HCT116 (cell line): ENCODE measurements around the gene GNA12.

Experiments used
- EGR1 ChIP-seq: IDR thresholded peaks from 2 replicates; pipeline ENCODE4 v1.6.1; 2012; ENCODE audit warnings: low read depth
- FOSL1 ChIP-seq: IDR thresholded peaks from 2 replicates; pipeline ENCODE4 v1.6.1; 2012; ENCODE audit warnings: low read depth
- JUND ChIP-seq: IDR thresholded peaks from 2 replicates; pipeline ENCODE4 v1.6.1; 2012
- MAX ChIP-seq: IDR thresholded peaks from 2 replicates; pipeline ENCODE4 v1.6.1; 2012
- POLR2A ChIP-seq: IDR thresholded peaks from 2 replicates; pipeline ENCODE4 v1.7.0; 2011; ENCODE audit warnings: borderline replicate concordance; ENCODE audit not compliant: insufficient read depth, insufficient read length; ENCODE audit errors: extremely low read depth
- SP1 ChIP-seq: IDR thresholded peaks from 2 replicates; pipeline ENCODE4 v1.6.1; 2012; ENCODE audit warnings: low read depth

- TF ChIP-seq POLR2A (no peak), SP1 (no peak), FOSL1 (no peak), MAX (no peak), EGR1 (no peak), JUND (no peak)
Measured at GRCh38 chr7:2887816-2888215, 43.7 kb upstream of the GNA12 start.
